Measurements from ENCODE around the gene SHOX.

The SHOX gene

GRCh38 chrX:666762-667720, 36.5 kb downstream of the SHOX start:
- no peak for DNase-seq (ENCODE audit: low read depth)

GRCh38 chrX:670645-671044, 40.1 kb downstream of the SHOX start:
- no peak for DNase-seq (ENCODE audit: low read depth)

GRCh38 chrX:672931-673330, 42.3 kb downstream of the SHOX start:
- no peak for DNase-seq (ENCODE audit: low read depth)

GRCh38 chrX:675279-675954, 44.8 kb downstream of the SHOX start:
- DNase-seq (ENCODE audit: low read depth): no peak

- no peak for DNase-seq (ENCODE audit: low read depth)
Measured at GRCh38 chrX:675955-676295, 45.3 kb downstream of the SHOX start.

GRCh38 chrX:677376-677775, 46.8 kb downstream of the SHOX start:
- DNase-seq (ENCODE audit: low read depth): no peak

- no peak for DNase-seq (ENCODE audit: low read depth)
Measured at GRCh38 chrX:679291-679979, 48.8 kb downstream of the SHOX start.

GRCh38 chrX:680062-680461, 49.5 kb downstream of the SHOX start:
- no peak for DNase-seq (ENCODE audit: low read depth)

GRCh38 chrX:681989-682388, 51.4 kb downstream of the SHOX start:
- no peak for DNase-seq (ENCODE audit: low read depth)

GRCh38 chrX:682892-683291, 52.3 kb downstream of the SHOX start:
- DNase-seq (ENCODE audit: low read depth): no peak

GRCh38 chrX:683576-683975, 53.0 kb downstream of the SHOX start:
- DNase-seq (ENCODE audit: low read depth): no peak

GRCh38 chrX:685120-686032, 54.8 kb downstream of the SHOX start:
- DNase-seq (ENCODE audit: low read depth): no peak

GRCh38 chrX:689983-690382, 59.4 kb downstream of the SHOX start:
- no peak for DNase-seq (ENCODE audit: low read depth)

- DNase-seq (ENCODE audit: low read depth): no peak
Measured at GRCh38 chrX:694800-695199, 64.2 kb downstream of the SHOX start.

GRCh38 chrX:698206-698605, 67.6 kb downstream of the SHOX start:
- no peak for DNase-seq (ENCODE audit: low read depth)

- DNase-seq (ENCODE audit: low read depth): no peak
Measured at GRCh38 chrX:700936-701335, 70.3 kb downstream of the SHOX start.

- no peak for DNase-seq (ENCODE audit: low read depth)
Measured at GRCh38 chrX:701673-702072, 71.1 kb downstream of the SHOX start.

GRCh38 chrX:703466-703865, 72.9 kb downstream of the SHOX start:
- DNase-seq (ENCODE audit: low read depth): no peak

- no peak for DNase-seq (ENCODE audit: low read depth)
Measured at GRCh38 chrX:703866-704265, 73.3 kb downstream of the SHOX start.

Data from fibroblast of the conjunctiva (primary cell).